Esophagus muscularis mucosa (tissue), 4 donors: ENCODE measurements around the gene THBS3. TPM values are rescaled to one million over a fixed set of nuclear protein-coding genes. Genes with fewer than 3 reads are reported as not detected.

Experiments
- DNase-seq: peaks from one replicate; pipeline ENCODE4 v3.0.0-alpha.2; 2017; ENCODE audit errors: extremely low spot score
- H3K27ac ChIP-seq, 4 donors: fragments of 200-600 bp; sonication (generic); replicated peaks in 1 of 4; 1 replicate in 3 of 4; 2 replicates in 1 of 4; pipeline ENCODE4 v1.5.1; 2016 to 2019; ENCODE audit warnings: mild to moderate bottlenecking in 1 of 4
- H3K27me3 ChIP-seq, 4 donors: fragments of 200-600 bp; sonication (generic); one replicate each; pipeline versions ENCODE4 v1.5.1 to v1.6.0; 2016 to 2019
- H3K36me3 ChIP-seq, 4 donors: fragments of 200-600 bp; sonication (generic); one replicate each; pipeline ENCODE4 v1.5.1; 2016 to 2019
- H3K4me1 ChIP-seq, 4 donors: fragments of 200-600 bp; sonication (generic); one replicate each; pipeline ENCODE4 v1.5.1; 2016 to 2019
- H3K4me3 ChIP-seq, 4 donors: fragments of 200-600 bp; sonication (generic); 1 replicate in 2 of 4; 2 replicates in 2 of 4; pipeline ENCODE4 v1.5.1; 2016 to 2019; ENCODE audit warnings: mild to moderate bottlenecking in 4 of 4, moderate library complexity in 1 of 4
- H3K9me3 ChIP-seq, 4 donors: fragments of 200-600 bp; sonication (generic); 1 replicate in 3 of 4; 2 replicates in 1 of 4; pipeline ENCODE4 v1.5.1; 2016 to 2019
- EP300 ChIP-seq: sonication (generic); formaldehyde crosslinking; IDR thresholded peaks from one replicate; pipeline ENCODE4 v1.6.1; 2017; ENCODE audit warnings: antibody characterized with exemption
- POLR2A ChIP-seq: fragments of 450-650 bp; IDR thresholded peaks from one replicate; pipeline ENCODE4 v1.6.1; 2017; ENCODE audit warnings: antibody characterized with exemption, moderate library complexity, mild to moderate bottlenecking, low read depth
- POLR2AphosphoS5 ChIP-seq, 2 donors: sonication (generic); formaldehyde crosslinking; IDR thresholded peaks; one replicate each; pipeline ENCODE4 v1.6.1; 2017; ENCODE audit warnings: antibody characterized with exemption in 2 of 2
- WGBS: methylation state at CpG from one replicate; pipeline ENCODE4 v1.1.5; 2018; 5-methylcytosine and 5-hydroxymethylcytosine counted together
- intact Hi-C: fragments of 100-400 bp; cut with DNase I; formaldehyde crosslinking; loops from one replicate; pipeline ENCODE4 v1.15.1; 2023
- total RNA-seq, 4 donors: library from RNA; depleted of rRNA; stranded (reverse); fragments of >200 nt; gene quantifications; one replicate each; pipeline versions ENCODE4 v1.1.0 to v1.2.1, GENCODE V29; 2016
- TF ChIP-seq, protein P1 (sequence below), 3 experiments: fragments of 200-600 bp in 2 of 3; fragments of 450-650 bp in 1 of 3; sonication (generic) in 2 of 3; IDR thresholded peaks; one replicate each; pipeline ENCODE4 v1.5.1; 2017 to 2019; ENCODE audit warnings: antibody characterized with exemption in 3 of 3, mild to moderate bottlenecking in 2 of 3, moderate library complexity in 1 of 3

Gene THBS3
- total RNA-seq, 4 donors from 2014 or later = 16.2 to 37.4 (median 23.4) TPM

- Histone ChIP-seq H3K27ac (no peak overlapping the region), H3K4me3 (no peak overlapping the region), H3K4me1 (peaks cover 26 to 54% (median 39%) of the 10 kb centered on the region in 4 donors), H3K9me3 (no peaks in the 10 kb centered on the region), H3K36me3 (peaks cover 0 to 5% (median 3%) of the 10 kb centered on the region in 4 donors), H3K27me3 (peaks cover 0 to 24% (median 14%) of the 10 kb centered on the region in 4 donors)
- 89% methylated on average over 3 of the region's 9 CpGs for WGBS
- TF ChIP-seq, protein P1, sequence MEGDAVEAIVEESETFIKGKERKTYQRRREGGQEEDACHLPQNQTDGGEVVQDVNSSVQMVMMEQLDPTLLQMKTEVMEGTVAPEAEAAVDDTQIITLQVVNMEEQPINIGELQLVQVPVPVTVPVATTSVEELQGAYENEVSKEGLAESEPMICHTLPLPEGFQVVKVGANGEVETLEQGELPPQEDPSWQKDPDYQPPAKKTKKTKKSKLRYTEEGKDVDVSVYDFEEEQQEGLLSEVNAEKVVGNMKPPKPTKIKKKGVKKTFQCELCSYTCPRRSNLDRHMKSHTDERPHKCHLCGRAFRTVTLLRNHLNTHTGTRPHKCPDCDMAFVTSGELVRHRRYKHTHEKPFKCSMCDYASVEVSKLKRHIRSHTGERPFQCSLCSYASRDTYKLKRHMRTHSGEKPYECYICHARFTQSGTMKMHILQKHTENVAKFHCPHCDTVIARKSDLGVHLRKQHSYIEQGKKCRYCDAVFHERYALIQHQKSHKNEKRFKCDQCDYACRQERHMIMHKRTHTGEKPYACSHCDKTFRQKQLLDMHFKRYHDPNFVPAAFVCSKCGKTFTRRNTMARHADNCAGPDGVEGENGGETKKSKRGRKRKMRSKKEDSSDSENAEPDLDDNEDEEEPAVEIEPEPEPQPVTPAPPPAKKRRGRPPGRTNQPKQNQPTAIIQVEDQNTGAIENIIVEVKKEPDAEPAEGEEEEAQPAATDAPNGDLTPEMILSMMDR (IDR thresholded peaks at IDR 0.05) = no peak
- TF ChIP-seq EP300 (no peak), POLR2AphosphoS5 (IDR thresholded peaks at IDR 0.05) (no peak), POLR2A (no peak)
- no peak for DNase-seq
- intact Hi-C loops = loop anchor here (5.0 kb wide), 1 partner anchor 416 kb away; no protein-coding TSS in a partner anchor
Measured at GRCh38 chr1:155175927-155176371, 31.7 kb downstream of the THBS3 start.

DNA sequence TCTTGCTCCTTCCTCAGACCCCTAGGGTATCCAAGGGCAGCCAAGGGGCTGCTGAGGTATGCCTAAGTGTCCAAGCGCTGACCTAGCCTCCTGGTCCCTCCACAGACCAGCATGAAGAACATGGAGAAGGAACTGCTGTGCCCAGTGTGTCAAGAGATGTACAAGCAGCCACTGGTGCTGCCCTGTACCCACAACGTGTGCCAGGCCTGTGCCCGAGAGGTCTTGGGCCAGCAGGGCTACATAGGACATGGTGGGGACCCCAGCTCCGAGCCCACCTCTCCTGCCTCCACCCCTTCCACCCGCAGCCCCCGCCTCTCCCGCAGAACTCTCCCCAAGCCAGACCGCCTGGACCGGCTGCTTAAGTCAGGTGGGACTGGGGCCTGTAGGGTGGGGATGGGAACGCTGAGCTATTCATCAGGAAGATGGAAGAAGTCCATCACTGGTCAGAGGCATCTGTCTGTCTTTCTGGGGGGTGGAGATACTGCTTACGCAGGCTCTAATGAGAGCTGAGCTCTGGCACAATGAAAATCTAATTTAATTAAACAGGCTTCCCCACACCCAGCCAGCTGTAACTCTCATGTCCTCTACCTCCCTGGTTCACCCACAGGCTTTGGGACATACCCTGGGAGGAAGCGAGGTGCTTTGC lies 32.3 kb downstream of the THBS3 start:
- Histone ChIP-seq H3K4me1 (peaks cover 26 to 57% (median 39%) of the 10 kb centered on the region in 4 donors), H3K36me3 (peaks cover 0 to 11% (median 8%) of the 10 kb centered on the region in 4 donors), H3K9me3 (no peaks in the 10 kb centered on the region), H3K27me3 (peaks cover 0 to 24% (median 14%) of the 10 kb centered on the region in 4 donors), H3K4me3 (no peak overlapping the region), H3K27ac (no peak overlapping the region)
- no peak for TF ChIP-seq POLR2A
- TF ChIP-seq EP300 = no peak
- TF ChIP-seq POLR2AphosphoS5 (IDR thresholded peaks at IDR 0.05) = no peak
- TF ChIP-seq, protein P1 (IDR thresholded peaks at IDR 0.05) = no peak
- WGBS = 86% methylated on average over 10 of the region's 12 CpGs
- intact Hi-C loops = loop anchor here (5.0 kb wide), 1 partner anchor 417 kb away; no protein-coding TSS in a partner anchor
- DNase-seq = peak; percentile 64

GRCh38 chr1:155174324-155175280 lies 33.1 kb downstream of the THBS3 start:
- H3K36me3 ChIP-seq = peaks cover 0 to 16% (median 15%) of the 10 kb centered on the region in 4 donors
- intact Hi-C loops = loop anchor here (5.0 kb wide), 2 partner anchors 47 to 418 kb away; partner anchors contain the start of gene EFNA1
- DNase-seq = peak; percentile 84
- 14% methylated on average over 21 of the region's 35 CpGs for WGBS
- H3K4me1 ChIP-seq = peaks cover 26 to 57% (median 39%) of the 10 kb centered on the region in 4 donors
- TF ChIP-seq EP300 (no peak), POLR2AphosphoS5 (IDR thresholded peaks at IDR 0.05) (no peak), POLR2A (no peak)
- TF ChIP-seq, protein P1 (IDR thresholded peaks at IDR 0.05) = no peak
- H3K4me3 ChIP-seq = peak overlapping the region; percentile 71 to 90 (median 84)
- peak overlapping the region in 1 of 4 donors; percentile 14 for H3K27ac ChIP-seq
- no peaks in the 10 kb centered on the region for H3K9me3 ChIP-seq
- H3K27me3 ChIP-seq = peaks cover 0 to 24% (median 14%) of the 10 kb centered on the region in 4 donors

- peaks cover 26 to 57% (median 39%) of the 10 kb centered on the region in 4 donors for H3K4me1 ChIP-seq
- WGBS = 3% methylated on average over 31 of the region's 38 CpGs
- TF ChIP-seq POLR2A = no peak
- no peak for TF ChIP-seq POLR2AphosphoS5 (IDR thresholded peaks at IDR 0.05)
- TF ChIP-seq, protein P1 (IDR thresholded peaks at IDR 0.05) = peak in 1 of 3 experiments; percentile 12
- no peak for TF ChIP-seq EP300
- peak within 1 kb of the TSS; percentile 91 to 97 (median 94) for H3K27ac ChIP-seq
- intact Hi-C loops = loop anchor here (5.0 kb wide), 1 partner anchor 46 kb away; the partner anchor contains the start of gene EFNA1
- no peaks in the 10 kb centered on the region for H3K9me3 ChIP-seq
- DNase-seq = peak; percentile 55
- H3K36me3 ChIP-seq = peaks cover 0 to 24% (median 22%) of the 10 kb centered on the region in 4 donors
- H3K27me3 ChIP-seq = peaks cover 0 to 24% (median 14%) of the 10 kb centered on the region in 4 donors
- H3K4me3 ChIP-seq = peak within 1 kb of the TSS; percentile 71 to 90 (median 84)
Measured at GRCh38 chr1:155173478-155174323, 34.0 kb downstream of the THBS3 start, which contains the start of gene TRIM46. Gene TRIM46, plus strand, starts transcription at chr1:155173849. Its CDS starts 118 bp downstream, at chr1:155173967.
